Hepatocyte (in vitro differentiated cells): Measurements from ENCODE around the gene MGARP. TPM values are rescaled to one million over a fixed set of nuclear protein-coding genes. Genes with fewer than 3 reads are reported as not detected.
A peak's percentile ranks its signal among the peaks of the same experiment; 100 is the strongest.

Source experiments
- DNase-seq: peaks from one replicate; pipeline ENCODE4 v3.0.0-alpha.2; 2016; ENCODE audit warnings: low spot score
- H2AFZ ChIP-seq: fragments of 200-600 bp; sonication (generic); 2 replicates; pipeline ENCODE4 v1.6.0; 2016; ENCODE audit warnings: antibody characterized with exemption, mild to moderate bottlenecking
- H3K27ac ChIP-seq: fragments of 200-600 bp; sonication (generic); 2 replicates; pipeline ENCODE4 v1.5.1; 2016; ENCODE audit warnings: mild to moderate bottlenecking
- H3K27me3 ChIP-seq: fragments of 200-600 bp; sonication (generic); 2 replicates; pipeline ENCODE4 v1.6.1; 2016
- H3K36me3 ChIP-seq: fragments of 200-600 bp; sonication (generic); replicated peaks from 2 replicates; pipeline ENCODE4 v1.5.1; 2016; ENCODE audit warnings: low read depth; ENCODE audit not compliant: insufficient read depth
- H3K4me1 ChIP-seq: fragments of 200-600 bp; sonication (generic); 2 replicates; pipeline ENCODE4 v1.5.1; 2016; ENCODE audit warnings: mild to moderate bottlenecking, moderate library complexity; ENCODE audit not compliant: insufficient read depth
- H3K4me2 ChIP-seq: fragments of 200-600 bp; sonication (generic); 2 replicates; pipeline ENCODE4 v1.6.0; 2016
- H3K4me3 ChIP-seq: fragments of 200-600 bp; sonication (generic); 2 replicates; pipeline ENCODE4 v1.5.1; 2016; ENCODE audit warnings: mild to moderate bottlenecking
- H3K79me2 ChIP-seq: fragments of 200-600 bp; sonication (generic); 2 replicates; pipeline ENCODE4 v1.6.0; 2017; ENCODE audit warnings: mild to moderate bottlenecking
- H3K9me2 ChIP-seq: fragments of 200-600 bp; sonication (generic); replicated peaks from 2 replicates; pipeline ENCODE4 v1.6.0; 2017; ENCODE audit warnings: mild to moderate bottlenecking; ENCODE audit not compliant: insufficient read depth
- H3K9me3 ChIP-seq: fragments of 200-600 bp; sonication (generic); 2 replicates; pipeline ENCODE4 v1.5.1; 2016; ENCODE audit warnings: low read depth, mild to moderate bottlenecking
- H4K20me1 ChIP-seq: fragments of 200-600 bp; sonication (generic); 2 replicates; pipeline ENCODE4 v1.6.0; 2016; ENCODE audit warnings: mild to moderate bottlenecking; ENCODE audit not compliant: insufficient read depth, poor library complexity, severe bottlenecking
- CTCF ChIP-seq: fragments of 200-600 bp; sonication (generic); IDR thresholded peaks from 2 replicates; pipeline ENCODE4 v1.5.1; 2016; ENCODE audit warnings: antibody characterized with exemption, mild to moderate bottlenecking; ENCODE audit not compliant: poor library complexity
- EZH2 ChIP-seq: fragments of 200-600 bp; sonication (generic); IDR thresholded peaks from 2 replicates; pipeline ENCODE4 v1.6.1; 2016; ENCODE audit warnings: antibody characterized with exemption, mild to moderate bottlenecking, borderline replicate concordance
- EZH2phosphoT487 ChIP-seq: fragments of 200-600 bp; sonication (generic); IDR thresholded peaks from one replicate; pipeline ENCODE4 v1.6.1; 2018; ENCODE audit warnings: antibody characterized with exemption, mild to moderate bottlenecking, low read depth, moderate library complexity; ENCODE audit not compliant: unreplicated experiment, severe bottlenecking
- WGBS: methylation state at CpG from one replicate; pipeline ENCODE4 v1.1.6; 2016; ENCODE audit warnings: low lambda C conversion rate; ENCODE audit errors: missing lambda C conversion rate; 5-methylcytosine and 5-hydroxymethylcytosine counted together
- polyA plus RNA-seq: library from polyadenylated mRNA; unstranded; fragments of >200 nt; fragmentation: Nextera tagmentation; extraction: Ambion mirVana; gene quantifications from 2 replicates; pipeline ENCODE4 v1.2.1, GENCODE V29; 2016
- total RNA-seq: library from RNA; depleted of rRNA; stranded (reverse); fragments of >200 nt; gene quantifications from 2 replicates; pipeline ENCODE4 v1.2.3, GENCODE V29; 2014

The MGARP gene
- total and polyA plus RNA-seq, 2 experiments from 2014 or later: 0.90 to 4.3 TPM

DNA sequence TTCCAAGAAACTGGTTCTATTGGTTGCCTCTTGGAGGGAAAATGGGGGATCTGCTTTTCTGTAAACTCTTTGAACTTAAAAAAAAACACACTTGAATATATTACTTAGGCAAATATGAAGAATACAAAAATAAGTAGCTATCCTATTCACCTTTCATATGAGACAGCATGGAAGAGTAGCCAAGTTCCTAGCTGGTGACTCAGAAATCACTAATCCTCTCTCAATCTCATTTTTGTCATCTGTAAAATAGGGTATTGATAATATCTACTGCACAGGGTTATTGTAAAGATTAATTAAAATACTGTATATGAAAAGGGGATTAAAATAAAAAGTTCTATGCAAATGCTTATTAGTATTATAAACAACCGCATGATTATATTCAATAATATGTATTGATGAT is 12.7 kb downstream of the MGARP start:
- no peak for DNase-seq
- 92% methylated on average over 1 of the region's 1 CpG for WGBS
- no peak for TF ChIP-seq CTCF
- TF ChIP-seq EZH2: no peak
- TF ChIP-seq EZH2phosphoT487: no peak
- no peaks in the 10 kb centered on the region for H3K79me2 ChIP-seq
- no peak overlapping the region for H3K4me3 ChIP-seq
- no peaks in the 10 kb centered on the region for H3K27me3 ChIP-seq
- H3K4me2 ChIP-seq: no peak overlapping the region
- H3K27ac ChIP-seq: peak overlapping the region; percentile 12
- no peaks in the 10 kb centered on the region for H3K9me2 ChIP-seq
- no peaks in the 10 kb centered on the region for H4K20me1 ChIP-seq
- no peaks in the 10 kb centered on the region for H3K9me3 ChIP-seq
- H3K4me1 ChIP-seq: no peaks in the 10 kb centered on the region
- no peaks in the 10 kb centered on the region for H3K36me3 ChIP-seq
- H2AFZ ChIP-seq: no peak overlapping the region

DNA sequence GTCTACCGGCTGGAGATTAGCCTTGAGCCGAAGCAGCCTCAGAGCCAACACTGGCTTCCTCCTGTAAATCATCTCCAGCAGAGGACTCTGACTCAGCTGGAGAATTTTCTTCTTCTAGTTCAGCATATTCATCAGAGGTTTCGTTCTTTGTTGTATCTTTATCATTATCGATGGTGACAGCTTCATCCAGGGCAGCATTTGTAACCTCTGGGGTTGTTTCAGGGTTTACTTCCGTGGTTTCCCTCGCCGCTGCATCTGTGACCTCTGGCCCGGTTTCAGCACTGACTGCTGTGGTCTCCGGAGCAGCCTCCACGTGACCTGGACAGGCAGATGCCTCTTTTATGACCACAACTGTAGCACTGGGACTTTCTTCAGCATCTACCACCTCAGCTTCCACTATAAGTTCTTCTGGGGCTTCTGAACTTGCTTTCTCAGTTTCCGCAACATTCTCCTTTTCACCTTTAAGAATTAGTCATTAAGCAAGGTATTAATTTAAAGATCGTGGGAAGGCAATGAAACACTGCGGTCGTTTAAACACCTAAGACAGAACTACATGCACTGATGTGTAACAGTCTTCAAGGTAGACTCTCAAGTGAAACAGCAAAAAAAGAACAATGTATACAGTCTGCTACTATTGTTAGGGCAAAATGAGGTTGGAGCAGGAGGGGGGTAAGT is 13.3 kb downstream of the MGARP start:
- Histone ChIP-seq H4K20me1 (no peaks in the 10 kb centered on the region), H3K27me3 (no peaks in the 10 kb centered on the region), H3K4me1 (no peaks in the 10 kb centered on the region), H3K4me3 (peak overlapping the region; percentile 4), H2AFZ (peak overlapping the region; percentile 22), H3K27ac (peak overlapping the region; percentile 12), H3K9me2 (no peaks in the 10 kb centered on the region), H3K9me3 (no peaks in the 10 kb centered on the region), H3K4me2 (peak overlapping the region; percentile 66), H3K36me3 (no peaks in the 10 kb centered on the region), H3K79me2 (no peaks in the 10 kb centered on the region)
- WGBS: 19% methylated on average over 14 of the region's 14 CpGs
- DNase-seq: peak; percentile 79
- TF ChIP-seq EZH2phosphoT487 (no peak), EZH2 (no peak), CTCF (no peak)

GRCh38 chr4:139266208-139266582 is 13.8 kb downstream of the MGARP start:
- Histone ChIP-seq H3K36me3 (no peaks in the 10 kb centered on the region), H3K9me3 (no peaks in the 10 kb centered on the region), H3K9me2 (no peaks in the 10 kb centered on the region), H3K4me3 (peak overlapping the region; percentile 4), H3K4me1 (no peaks in the 10 kb centered on the region), H3K79me2 (no peaks in the 10 kb centered on the region), H3K27me3 (no peaks in the 10 kb centered on the region), H3K4me2 (peak overlapping the region; percentile 66), H3K27ac (peak overlapping the region; percentile 12), H4K20me1 (no peaks in the 10 kb centered on the region), H2AFZ (peak overlapping the region; percentile 22)
- no peak for DNase-seq
- TF ChIP-seq CTCF: no peak
- TF ChIP-seq EZH2phosphoT487: no peak
- no peak for TF ChIP-seq EZH2
- 4% methylated on average over 1 of the region's 1 CpG for WGBS
